GM18498 (cell line): ENCODE data around the gene GREM1.
A peak's percentile ranks its signal among the peaks of the same experiment; 100 is the strongest.

Experiments used
- ATAC-seq: cut with Tn5 transposase; IDR thresholded peaks from one replicate; pipeline ENCODE4 v1.9.1; 2021; ENCODE audit warnings: mild to moderate bottlenecking, moderate library complexity; ENCODE audit not compliant: unreplicated experiment

GREM1 gene

DNA sequence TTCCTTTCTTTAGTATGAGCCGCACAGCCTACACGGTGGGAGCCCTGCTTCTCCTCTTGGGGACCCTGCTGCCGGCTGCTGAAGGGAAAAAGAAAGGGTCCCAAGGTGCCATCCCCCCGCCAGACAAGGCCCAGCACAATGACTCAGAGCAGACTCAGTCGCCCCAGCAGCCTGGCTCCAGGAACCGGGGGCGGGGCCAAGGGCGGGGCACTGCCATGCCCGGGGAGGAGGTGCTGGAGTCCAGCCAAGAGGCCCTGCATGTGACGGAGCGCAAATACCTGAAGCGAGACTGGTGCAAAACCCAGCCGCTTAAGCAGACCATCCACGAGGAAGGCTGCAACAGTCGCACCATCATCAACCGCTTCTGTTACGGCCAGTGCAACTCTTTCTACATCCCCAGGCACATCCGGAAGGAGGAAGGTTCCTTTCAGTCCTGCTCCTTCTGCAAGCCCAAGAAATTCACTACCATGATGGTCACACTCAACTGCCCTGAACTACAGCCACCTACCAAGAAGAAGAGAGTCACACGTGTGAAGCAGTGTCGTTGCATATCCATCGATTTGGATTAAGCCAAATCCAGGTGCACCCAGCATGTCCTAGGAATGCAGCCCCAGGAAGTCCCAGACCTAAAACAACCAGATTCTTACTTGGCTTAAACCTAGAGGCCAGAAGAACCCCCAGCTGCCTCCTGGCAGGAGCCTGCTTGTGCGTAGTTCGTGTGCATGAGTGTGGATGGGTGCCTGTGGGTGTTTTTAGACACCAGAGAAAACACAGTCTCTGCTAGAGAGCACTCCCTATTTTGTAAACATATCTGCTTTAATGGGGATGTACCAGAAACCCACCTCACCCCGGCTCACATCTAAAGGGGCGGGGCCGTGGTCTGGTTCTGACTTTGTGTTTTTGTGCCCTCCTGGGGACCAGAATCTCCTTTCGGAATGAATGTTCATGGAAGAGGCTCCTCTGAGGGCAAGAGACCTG lies 13.2 kb downstream of the GREM1 start:
- ATAC-seq, result no peak

DNA sequence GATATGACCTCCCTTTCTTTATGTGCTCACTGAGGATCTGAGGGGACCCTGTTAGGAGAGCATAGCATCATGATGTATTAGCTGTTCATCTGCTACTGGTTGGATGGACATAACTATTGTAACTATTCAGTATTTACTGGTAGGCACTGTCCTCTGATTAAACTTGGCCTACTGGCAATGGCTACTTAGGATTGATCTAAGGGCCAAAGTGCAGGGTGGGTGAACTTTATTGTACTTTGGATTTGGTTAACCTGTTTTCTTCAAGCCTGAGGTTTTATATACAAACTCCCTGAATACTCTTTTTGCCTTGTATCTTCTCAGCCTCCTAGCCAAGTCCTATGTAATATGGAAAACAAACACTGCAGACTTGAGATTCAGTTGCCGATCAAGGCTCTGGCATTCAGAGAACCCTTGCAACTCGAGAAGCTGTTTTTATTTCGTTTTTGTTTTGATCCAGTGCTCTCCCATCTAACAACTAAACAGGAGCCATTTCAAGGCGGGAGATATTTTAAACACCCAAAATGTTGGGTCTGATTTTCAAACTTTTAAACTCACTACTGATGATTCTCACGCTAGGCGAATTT lies 14.9 kb downstream of the GREM1 start:
- no peak for ATAC-seq

DNA sequence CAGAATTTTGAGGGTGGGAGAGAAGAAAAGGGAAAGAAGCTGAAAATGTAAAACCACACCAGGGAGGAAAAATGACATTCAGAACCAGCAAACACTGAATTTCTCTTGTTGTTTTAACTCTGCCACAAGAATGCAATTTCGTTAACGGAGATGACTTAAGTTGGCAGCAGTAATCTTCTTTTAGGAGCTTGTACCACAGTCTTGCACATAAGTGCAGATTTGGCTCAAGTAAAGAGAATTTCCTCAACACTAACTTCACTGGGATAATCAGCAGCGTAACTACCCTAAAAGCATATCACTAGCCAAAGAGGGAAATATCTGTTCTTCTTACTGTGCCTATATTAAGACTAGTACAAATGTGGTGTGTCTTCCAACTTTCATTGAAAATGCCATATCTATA lies 15.5 kb downstream of the GREM1 start:
- no peak for ATAC-seq

DNA sequence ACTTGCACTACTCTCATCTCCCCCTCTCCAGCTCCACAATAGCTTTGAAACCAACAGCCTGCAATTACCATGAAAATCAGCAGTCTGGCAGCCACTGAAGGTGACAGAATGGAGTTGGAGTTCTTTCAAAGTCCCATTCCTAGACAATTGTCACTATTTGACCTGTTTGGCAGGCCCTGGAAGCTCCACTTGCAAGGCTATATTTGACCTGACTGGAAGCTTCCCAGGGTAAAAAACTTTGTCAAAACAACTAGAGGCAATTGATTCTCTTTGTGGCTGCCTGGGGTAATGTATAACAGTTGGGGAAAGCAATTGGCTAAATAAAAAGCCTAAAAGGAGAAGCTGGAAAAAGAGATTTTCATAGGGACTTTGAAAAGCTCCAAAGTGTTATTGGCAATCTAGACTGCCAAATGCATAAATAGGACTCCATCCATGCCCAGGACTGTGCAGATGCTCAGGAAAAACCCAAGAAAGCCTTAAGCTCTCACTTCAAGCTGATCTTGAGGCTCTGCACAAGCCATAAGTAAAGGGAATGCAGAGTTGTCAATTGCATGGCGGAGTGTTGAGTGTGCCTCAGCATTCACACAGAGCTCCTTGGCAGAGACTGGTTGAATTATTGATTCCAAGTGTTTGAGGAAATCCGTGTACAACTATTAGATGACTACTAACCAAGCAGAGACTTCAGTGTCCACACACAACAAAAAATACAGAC lies 18.3 kb downstream of the GREM1 start:
- ATAC-seq, result no peak

DNA sequence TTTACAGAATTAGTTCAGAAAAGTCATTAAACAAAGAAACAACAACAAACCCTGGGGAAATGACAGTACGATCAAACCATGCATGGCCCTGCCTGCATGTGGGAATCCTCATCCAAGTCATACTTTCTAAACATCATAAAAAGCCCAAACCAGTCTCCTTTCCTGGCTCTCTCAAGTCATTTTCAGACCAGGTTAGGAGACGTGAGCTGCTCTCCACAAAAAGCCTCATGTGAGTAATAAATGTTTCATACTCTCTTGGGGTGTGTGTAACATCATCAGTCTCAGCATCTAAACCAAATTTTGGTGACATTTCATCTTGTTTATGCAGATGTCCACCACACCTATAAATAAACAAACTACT lies 18.9 kb downstream of the GREM1 start:
- ATAC-seq, result no peak

DNA sequence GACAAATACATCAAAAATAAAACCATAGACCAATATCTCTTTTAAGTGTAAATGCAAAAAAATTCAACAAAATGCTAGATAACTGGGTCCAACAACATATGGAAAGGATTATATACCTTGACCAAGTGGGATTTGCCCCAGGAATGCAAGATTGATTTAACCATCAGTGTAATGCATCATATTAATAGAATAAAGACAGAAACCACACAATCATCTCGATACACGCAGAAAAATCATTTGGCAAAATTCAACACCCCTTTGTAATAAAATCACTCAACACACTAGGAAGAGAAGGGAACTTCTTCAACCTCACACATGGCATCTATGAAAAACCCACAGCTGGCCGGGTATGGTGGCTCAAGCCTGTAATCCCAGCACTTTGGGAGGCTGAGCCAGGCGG lies 19.5 kb downstream of the GREM1 start:
- no peak for ATAC-seq

DNA sequence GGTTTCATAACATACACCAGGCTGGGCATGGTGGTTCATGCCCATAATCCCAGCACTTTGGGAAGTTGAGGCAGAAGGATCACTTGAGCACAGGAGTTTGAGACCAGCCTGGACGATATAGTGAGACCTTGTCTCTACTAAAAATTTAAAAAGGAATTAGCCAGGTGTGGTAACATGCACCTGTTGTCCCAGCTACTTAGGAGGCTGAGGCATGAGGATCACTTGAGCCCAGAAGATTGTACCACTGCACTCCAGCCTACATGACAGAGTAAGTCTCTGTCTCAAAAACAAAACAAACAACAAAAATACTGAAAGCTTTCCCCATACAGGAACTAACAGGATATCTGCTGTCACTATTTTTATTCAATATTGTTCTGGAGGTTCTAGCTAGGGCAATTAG lies 20.9 kb downstream of the GREM1 start:
- no peak for ATAC-seq

DNA sequence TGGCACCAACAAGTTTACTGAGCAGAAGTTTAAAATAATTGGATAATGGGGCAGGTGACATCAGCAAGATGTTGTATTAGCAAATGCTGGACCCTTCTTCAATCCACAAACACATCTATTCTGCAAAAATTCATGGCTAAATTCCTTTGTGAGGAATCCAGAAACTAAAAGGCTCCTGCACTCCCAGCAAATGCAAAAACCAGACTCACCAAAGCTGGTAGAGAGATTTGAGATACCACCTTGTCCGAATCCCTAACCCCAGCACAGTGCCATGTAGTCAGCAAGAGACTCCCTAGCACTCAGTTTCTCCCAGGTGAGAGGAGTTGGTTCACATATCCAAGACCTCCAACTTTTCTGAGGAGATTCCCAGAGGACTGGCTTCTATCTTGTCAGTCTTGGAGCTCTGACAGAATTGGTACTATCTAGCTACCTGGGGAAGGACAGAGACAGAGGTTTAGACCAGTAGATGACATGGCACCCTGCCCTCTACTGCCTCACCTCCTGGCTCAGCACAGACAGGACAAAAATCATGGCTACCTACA lies 21.8 kb downstream of the GREM1 start:
- no peak for ATAC-seq

DNA sequence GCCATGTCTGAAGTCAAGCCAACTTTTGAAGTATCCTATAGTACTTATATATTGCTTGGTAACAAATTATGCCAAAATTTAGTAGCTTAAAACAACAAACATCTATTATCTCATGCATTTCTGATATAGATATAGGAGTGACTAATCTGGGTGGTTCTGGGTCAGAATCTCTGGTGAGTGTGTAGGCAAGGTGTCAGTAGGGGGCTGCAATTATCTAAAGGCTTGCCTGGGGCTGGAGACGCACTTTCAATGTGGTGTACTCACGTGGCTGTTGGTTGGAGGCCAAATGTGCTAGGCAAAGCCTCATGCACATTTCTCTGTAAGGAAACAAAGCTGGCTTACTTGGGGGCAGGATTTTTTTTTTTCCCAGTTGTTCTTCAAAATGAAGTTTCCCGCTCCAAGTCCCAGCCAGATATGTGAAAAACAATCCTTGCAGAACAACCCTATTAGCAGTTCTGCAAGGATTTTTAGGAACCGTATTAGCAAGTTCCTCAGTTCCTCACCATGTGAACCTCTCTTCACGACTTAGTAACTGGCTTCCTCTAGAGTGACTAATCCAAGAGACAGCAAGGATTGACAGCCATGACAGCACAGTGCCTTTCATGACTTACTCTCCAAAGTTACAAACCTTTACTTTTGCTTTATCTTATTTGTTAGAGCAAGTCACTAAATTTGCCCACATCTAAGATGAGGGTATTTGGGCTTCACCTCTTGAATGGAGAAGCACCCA lies 25.8 kb downstream of the GREM1 start:
- no peak for ATAC-seq

DNA sequence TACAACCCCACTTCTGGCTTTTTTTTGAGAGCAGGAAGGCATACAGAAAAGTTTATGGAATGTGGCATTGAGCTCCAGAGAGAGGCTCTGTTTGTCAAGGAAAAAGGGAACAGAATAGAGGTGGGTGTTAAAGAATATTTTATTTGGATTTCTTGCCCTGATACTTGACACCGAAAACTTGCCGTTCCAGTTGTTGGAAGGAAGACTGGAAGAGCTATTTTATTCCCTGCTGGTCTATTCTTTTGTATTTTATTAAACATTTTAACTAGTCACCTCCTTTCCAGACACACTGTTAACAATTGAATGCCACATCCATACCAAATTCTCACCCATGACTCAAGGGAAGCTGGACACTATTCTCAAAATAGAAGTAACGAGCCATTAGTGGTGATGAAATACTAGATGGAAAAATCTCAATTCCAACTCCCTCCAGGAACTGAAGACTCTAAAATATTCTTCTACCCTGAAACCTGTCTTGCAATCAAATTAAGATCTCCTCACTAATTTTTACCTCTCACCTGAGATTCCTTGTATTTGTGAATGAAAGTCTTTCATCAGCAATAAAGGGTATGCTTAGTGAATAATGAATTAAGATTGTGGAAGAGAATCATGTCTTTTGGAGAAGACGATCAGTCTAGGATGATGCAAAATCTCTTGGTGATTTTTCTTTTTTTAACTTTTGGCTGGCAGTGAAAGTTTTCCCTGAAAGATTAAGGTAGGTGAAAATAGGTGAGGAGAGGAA lies 28.5 kb downstream of the GREM1 start:
- no peak for ATAC-seq

DNA sequence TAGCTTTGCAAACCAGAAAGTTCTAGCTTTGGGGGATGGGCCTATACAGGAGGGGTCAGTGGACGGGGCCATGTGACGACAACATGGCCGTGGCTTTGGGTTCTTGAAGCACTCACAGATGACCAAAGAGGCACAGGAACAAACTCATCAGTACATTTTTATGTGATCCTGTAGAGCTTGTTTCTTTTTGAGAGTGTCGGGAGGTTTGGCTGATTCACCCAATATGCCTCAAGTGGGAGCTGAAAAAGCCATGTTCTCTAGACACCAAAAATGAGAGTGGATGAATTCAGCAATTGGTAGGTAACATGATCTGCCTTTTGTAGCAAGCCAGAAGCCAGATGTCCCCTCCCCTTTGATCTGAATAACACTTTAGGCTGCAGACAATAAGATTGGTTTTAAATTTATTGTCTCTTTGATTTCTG lies 30.1 kb downstream of the GREM1 start:
- no peak for ATAC-seq

DNA sequence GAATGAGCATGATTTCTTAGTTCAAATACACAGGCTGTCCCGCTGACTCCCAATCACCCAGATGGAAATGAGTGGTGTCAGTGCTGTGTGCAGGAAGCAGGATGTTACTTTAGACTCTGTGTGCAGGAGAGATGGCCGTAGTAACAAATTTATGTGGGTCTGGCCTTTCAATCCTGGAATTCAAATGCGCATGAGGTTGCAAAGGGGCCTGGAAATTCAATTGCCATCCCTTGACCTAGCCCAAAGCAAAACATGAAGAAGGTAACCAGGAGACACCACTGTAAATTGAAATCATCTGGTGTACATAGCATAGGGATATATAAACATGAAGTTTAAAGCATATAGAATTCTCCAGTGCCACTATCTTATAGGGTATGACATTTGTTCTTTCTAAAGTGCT lies 33.2 kb downstream of the GREM1 start:
- ATAC-seq, result no peak

DNA sequence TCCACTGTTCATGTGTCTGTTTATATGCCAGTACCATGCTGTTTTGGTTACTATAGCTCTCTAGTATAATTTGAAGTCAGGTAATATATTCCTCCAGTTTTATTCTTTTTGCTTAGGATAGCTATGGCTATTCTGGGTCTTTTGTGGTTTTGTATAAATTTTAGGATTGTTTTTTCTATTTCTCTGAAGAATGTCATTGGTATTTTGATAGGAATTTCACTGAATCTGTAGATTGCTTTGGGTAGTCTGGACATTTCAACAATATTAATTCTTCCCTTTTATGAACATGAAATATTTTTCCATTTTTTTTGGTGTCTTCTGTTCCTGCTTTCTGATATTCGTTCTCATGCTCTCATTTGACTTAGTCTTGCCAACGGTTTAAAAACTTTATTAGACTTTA lies 39.6 kb downstream of the GREM1 start:
- no peak for ATAC-seq

DNA sequence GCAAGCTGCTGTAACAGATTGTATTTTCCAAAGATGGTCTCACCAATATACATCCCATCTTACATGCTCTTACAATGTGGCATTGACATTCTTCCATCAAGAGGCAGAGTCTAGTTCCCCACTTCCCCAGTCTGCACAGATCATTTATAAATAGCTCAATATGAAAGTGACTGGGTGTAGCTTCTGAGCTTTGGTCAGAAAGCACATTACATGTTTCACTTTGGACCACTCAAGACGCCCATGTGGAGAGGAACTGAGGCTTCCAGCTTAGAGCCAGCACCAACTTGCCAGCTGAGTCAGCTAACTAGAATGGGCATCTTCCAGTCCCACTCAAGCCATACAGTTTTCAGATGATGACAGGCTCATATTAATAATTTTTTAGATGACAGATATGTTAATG lies 45.5 kb downstream of the GREM1 start:
- peak; percentile 54 for ATAC-seq

DNA sequence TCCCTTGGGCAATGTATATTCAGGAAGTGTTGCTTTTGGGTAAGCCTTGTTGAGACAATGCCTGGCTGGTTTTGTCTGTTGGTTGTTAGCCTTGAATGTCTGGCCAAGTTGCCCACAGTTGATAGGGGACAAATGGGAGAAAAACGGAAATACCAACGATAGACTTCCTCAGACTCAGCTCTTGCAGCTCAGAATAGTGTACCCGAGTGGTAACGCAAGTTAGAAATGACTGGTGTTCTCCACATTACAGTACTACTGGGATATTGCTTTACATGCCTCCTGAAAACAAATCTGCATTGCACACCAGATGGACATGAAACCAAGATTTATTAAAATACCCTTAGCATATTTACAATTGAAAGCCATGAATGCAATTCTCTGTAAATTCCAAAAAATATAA lies 47.4 kb downstream of the GREM1 start:
- no peak for ATAC-seq

DNA sequence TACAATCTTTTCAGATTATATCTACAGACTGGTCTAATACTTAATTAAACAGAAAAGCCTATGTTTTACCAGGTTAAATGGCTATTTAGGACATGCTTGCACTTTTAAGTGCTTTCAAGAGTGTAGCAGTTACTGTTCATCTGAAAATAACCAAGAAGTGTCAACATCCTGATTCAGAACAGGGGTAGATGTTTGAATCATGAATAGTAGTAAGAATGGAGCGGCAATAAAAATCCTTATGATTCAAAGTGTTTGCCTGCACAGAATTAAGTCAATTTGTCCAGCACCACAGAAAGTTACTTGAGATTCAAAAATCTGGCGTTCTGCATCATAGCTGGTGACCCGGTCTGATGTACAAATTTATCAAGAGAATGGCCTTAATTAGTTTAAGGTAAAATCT lies 48.3 kb downstream of the GREM1 start:
- no peak for ATAC-seq

DNA sequence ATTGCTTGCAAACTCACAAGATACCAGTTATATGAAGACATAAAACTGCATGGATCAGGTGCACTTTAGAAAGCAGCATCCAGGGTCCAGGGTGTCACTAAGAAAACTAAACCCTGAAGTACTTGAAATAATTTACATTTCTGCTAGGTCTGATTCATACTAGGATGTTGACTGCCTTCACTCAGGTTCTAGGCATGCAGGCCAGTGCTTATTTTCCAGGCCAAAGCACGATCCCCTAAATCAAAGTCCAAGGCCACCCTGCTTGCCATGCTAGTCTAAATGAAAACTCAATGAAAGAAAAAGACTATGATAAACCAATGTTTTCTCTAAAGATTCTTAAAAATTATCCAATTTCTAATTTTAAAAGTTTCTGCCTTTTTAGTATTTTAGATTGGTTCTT lies 49.4 kb downstream of the GREM1 start:
- no peak for ATAC-seq

DNA sequence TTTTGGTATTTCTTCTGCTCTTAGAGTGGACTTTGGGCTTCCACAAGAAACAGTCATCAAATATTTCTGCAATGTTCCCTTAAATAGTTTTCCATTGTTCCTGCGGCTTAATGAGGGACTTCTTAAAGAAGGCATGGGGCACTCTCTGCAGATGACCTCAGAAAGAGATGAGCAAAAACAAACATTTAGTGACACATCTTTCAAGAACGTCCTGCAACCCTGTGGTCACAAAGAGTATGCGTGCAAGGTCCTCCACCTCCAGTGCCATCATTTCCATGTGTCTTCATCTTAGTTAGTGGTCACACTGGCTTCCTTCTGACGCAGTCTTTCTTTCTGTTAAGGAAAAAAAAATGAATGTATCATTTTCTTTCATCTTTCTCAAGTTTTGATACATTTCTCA lies 56.2 kb downstream of the GREM1 start:
- ATAC-seq, result no peak

DNA sequence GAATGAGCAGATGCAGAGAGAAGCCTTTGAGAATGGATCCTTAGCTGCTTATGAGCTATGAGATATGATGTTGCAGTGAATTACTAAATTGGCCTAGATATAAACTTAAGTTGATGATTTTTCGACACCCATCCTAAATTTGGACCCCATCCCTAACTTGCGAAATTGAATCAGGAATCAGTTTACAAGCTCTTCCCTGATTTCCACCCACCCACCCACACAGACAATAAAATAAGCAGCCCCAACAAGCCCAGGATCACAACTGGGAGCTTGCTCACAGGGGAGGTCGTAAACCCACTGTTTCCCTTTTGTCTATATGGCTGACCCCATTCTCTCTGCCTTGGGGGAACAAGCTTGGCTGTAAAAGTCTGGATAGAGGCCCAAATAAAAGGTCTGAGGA lies 57.3 kb downstream of the GREM1 start:
- no peak for ATAC-seq
